Measurements from ENCODE around the gene SHOX.

The SHOX gene

DNA sequence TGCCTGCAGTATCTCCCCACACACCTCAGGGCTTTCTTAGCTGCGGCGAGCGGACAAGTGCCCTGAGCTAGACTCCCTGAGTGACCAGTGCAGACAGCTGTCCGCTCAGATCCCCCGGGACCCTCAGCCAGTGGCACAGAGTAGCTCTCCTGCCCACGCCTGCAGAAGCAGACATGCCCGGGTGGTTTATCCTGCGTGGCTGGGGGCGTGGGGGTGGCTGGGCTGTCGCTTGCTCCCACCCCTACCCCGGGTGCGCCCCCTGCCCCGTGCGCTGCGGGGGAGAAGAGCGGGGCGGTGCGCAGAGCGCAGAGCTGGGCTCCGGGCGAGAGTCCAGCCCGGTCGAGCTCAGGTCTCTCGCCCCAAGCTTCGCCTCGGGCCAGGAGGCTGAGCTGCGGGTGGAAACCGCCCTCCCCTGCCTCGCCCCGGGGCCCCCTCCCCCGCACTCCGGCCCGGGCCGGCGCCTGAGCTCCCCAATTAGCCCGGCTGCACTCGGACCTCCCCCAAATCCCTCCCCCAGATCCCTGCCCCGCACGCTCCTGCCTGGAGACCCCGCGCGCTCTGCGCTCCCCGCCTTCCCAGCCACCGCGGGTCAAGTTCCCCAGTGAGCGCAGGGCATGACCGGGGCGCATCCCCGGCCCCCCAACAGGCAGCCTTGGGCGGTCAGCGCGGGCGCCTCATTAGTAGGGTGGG lies 11.7 kb upstream of the SHOX start:
- H3K4me2 ChIP-seq (ENCODE audit: low read length), result no peak overlapping the region
- H3K4me1 ChIP-seq (ENCODE audit: control insufficient read depth, low read length), result no peaks in the 10 kb centered on the region

GRCh38 chrX:619451-619811 lies 11.2 kb upstream of the SHOX start:
- Histone ChIP-seq H3K4me1 (ENCODE audit: control insufficient read depth, low read length) (no peaks in the 10 kb centered on the region), H3F3A (ENCODE audit: control insufficient read depth, insufficient read depth) (no peaks in the 10 kb centered on the region), H3K79me2 (ENCODE audit: control insufficient read depth, low read length) (no peaks in the 10 kb centered on the region), H3K4me3 (ENCODE audit: low read length) (no peak overlapping the region), H3K4me2 (ENCODE audit: low read length) (no peak overlapping the region), H3K36me3 (ENCODE audit: control insufficient read depth, low read length) (no peaks in the 10 kb centered on the region), H3K9me3 (ENCODE audit: control insufficient read depth, insufficient read depth, low read length) (no peaks in the 10 kb centered on the region), H3K27me3 (ENCODE audit: control insufficient read depth, low read length) (no peaks in the 10 kb centered on the region), H4K20me1 (ENCODE audit: control insufficient read depth, insufficient read depth, low read depth, low read length) (no peaks in the 10 kb centered on the region), H3K9me2 (replicated peaks; ENCODE audit: control insufficient read depth, low read length) (no peaks in the 10 kb centered on the region), H3K27ac (ENCODE audit: low read depth, low read length) (no peak overlapping the region)
- no peak for TF ChIP-seq CTCF (IDR thresholded peaks at IDR 0.05; ENCODE audit: low read depth, low read length, poor library complexity, severe bottlenecking)
- TF ChIP-seq EZH2phosphoT487 (IDR thresholded peaks at IDR 0.05; ENCODE audit: borderline replicate concordance, low read length), result no peak

More for the DNA sequence above, 11.7 kb upstream of the SHOX start:
- TF ChIP-seq CTCF (IDR thresholded peaks at IDR 0.05; ENCODE audit: low read depth, low read length, poor library complexity, severe bottlenecking) (no peak), EZH2phosphoT487 (IDR thresholded peaks at IDR 0.05; ENCODE audit: borderline replicate concordance, low read length) (no peak)
- Histone ChIP-seq H3F3A (ENCODE audit: control insufficient read depth, insufficient read depth) (no peaks in the 10 kb centered on the region), H3K9me2 (replicated peaks; ENCODE audit: control insufficient read depth, low read length) (no peaks in the 10 kb centered on the region), H3K9me3 (ENCODE audit: control insufficient read depth, insufficient read depth, low read length) (no peaks in the 10 kb centered on the region), H3K27ac (ENCODE audit: low read depth, low read length) (no peak overlapping the region), H4K20me1 (ENCODE audit: control insufficient read depth, insufficient read depth, low read depth, low read length) (no peaks in the 10 kb centered on the region), H3K4me3 (ENCODE audit: low read length) (no peak overlapping the region), H3K27me3 (ENCODE audit: control insufficient read depth, low read length) (no peaks in the 10 kb centered on the region), H3K36me3 (ENCODE audit: control insufficient read depth, low read length) (no peaks in the 10 kb centered on the region), H3K79me2 (ENCODE audit: control insufficient read depth, low read length) (no peaks in the 10 kb centered on the region)

DNA sequence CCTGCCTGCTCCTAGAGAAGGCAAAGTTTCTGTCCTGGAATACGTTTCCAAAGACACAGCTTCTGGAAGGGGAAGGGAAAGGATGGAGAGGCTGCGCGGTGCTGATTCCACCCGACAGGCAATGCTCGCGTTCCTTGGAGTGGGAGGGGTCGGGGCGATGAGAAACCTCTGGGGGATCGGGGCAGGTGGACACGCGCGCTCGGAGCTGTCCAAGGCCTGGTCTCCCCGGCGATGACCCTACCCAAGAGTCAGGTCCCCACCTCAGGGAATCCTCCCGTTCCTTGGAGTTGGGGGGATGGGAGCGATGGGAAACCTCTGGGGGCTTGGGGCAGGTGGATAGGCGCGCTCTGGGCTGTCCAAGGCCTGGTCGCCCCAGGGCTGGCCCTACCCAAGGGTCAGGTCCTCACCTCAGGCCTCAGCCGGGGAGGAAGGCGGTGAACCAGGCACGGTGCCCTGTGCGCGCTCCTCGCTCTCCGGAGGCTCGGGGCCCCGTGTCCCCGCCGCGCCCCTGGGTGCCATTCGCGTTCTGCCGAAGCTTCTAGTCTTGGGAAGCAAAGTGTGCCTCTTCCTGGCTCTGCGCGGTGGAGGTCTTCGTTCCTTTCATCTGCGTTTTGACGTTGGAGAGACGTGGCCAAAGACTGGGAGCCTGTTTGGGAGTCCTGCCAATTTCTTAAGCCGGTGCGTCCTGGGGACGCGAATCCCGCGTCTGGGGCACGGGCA lies 10.6 kb upstream of the SHOX start:
- Histone ChIP-seq H3K9me3 (ENCODE audit: control insufficient read depth, insufficient read depth, low read length) (no peaks in the 10 kb centered on the region), H4K20me1 (ENCODE audit: control insufficient read depth, insufficient read depth, low read depth, low read length) (no peaks in the 10 kb centered on the region), H3F3A (ENCODE audit: control insufficient read depth, insufficient read depth) (no peaks in the 10 kb centered on the region), H3K36me3 (ENCODE audit: control insufficient read depth, low read length) (no peaks in the 10 kb centered on the region), H3K9me2 (replicated peaks; ENCODE audit: control insufficient read depth, low read length) (no peaks in the 10 kb centered on the region), H3K27me3 (ENCODE audit: control insufficient read depth, low read length) (no peaks in the 10 kb centered on the region), H3K27ac (ENCODE audit: low read depth, low read length) (no peak overlapping the region), H3K4me2 (ENCODE audit: low read length) (no peak overlapping the region), H3K4me1 (ENCODE audit: control insufficient read depth, low read length) (no peaks in the 10 kb centered on the region), H3K4me3 (ENCODE audit: low read length) (no peak overlapping the region), H3K79me2 (ENCODE audit: control insufficient read depth, low read length) (no peaks in the 10 kb centered on the region)
- no peak for TF ChIP-seq CTCF (IDR thresholded peaks at IDR 0.05; ENCODE audit: low read depth, low read length, poor library complexity, severe bottlenecking)
- TF ChIP-seq EZH2phosphoT487 (IDR thresholded peaks at IDR 0.05; ENCODE audit: borderline replicate concordance, low read length), result no peak

Measured in DOHH2 (cell line).